ENCODE measurements around the gene CBX5.
A peak's percentile ranks its signal among the peaks of the same experiment; 100 is the strongest.
"Not testable (repeated sequence)": the region's sequence is repeated elsewhere in the genome, so short reads cannot be mapped to it uniquely, and the experiment has no call there.

CBX5 gene

GRCh38 chr12:54197010-54197409 lies 82.9 kb downstream of the CBX5 start:
- DNase-seq (ENCODE audit: low read depth), result no peak

- no peak for DNase-seq (ENCODE audit: low read depth)
Measured at GRCh38 chr12:54196396-54196795, 83.5 kb downstream of the CBX5 start.

GRCh38 chr12:54195737-54196347 lies 84.1 kb downstream of the CBX5 start:
- no peak for DNase-seq (ENCODE audit: low read depth)

GRCh38 chr12:54195080-54195736 lies 84.7 kb downstream of the CBX5 start:
- DNase-seq (ENCODE audit: low read depth), result no peak

GRCh38 chr12:54194611-54195010 lies 85.3 kb downstream of the CBX5 start:
- not testable (repeated sequence) for DNase-seq (ENCODE audit: low read depth)

GRCh38 chr12:54193434-54193833 lies 86.5 kb downstream of the CBX5 start:
- DNase-seq (ENCODE audit: low read depth), result no peak

GRCh38 chr12:54191550-54192022 lies 88.3 kb downstream of the CBX5 start:
- peak; percentile 65 for DNase-seq (ENCODE audit: low read depth)

GRCh38 chr12:54191126-54191525 lies 88.8 kb downstream of the CBX5 start:
- DNase-seq (ENCODE audit: low read depth), result no peak

GRCh38 chr12:54189198-54189539 lies 90.8 kb downstream of the CBX5 start:
- DNase-seq (ENCODE audit: low read depth), result no peak

GRCh38 chr12:54187075-54187474 lies 92.8 kb downstream of the CBX5 start:
- no peak for DNase-seq (ENCODE audit: low read depth)

- no peak for DNase-seq (ENCODE audit: low read depth)
Measured at GRCh38 chr12:54185919-54186318, 94.0 kb downstream of the CBX5 start.

- not testable (repeated sequence) for DNase-seq (ENCODE audit: low read depth)
Measured at GRCh38 chr12:54185297-54185696, 94.6 kb downstream of the CBX5 start.

- no peak for DNase-seq (ENCODE audit: low read depth)
Measured at GRCh38 chr12:54184024-54184805, 95.7 kb downstream of the CBX5 start.

- no peak for DNase-seq (ENCODE audit: low read depth)
Measured at GRCh38 chr12:54182981-54183380, 96.9 kb downstream of the CBX5 start.

GRCh38 chr12:54182086-54182485 lies 97.8 kb downstream of the CBX5 start:
- no peak for DNase-seq (ENCODE audit: low read depth)
